ENCODE measurements around the gene PLEKHB2. TPM values are rescaled to one million over a fixed set of nuclear protein-coding genes. Genes with fewer than 3 reads are reported as not detected.

The PLEKHB2 gene
- total RNA-seq, 1 donor, result 79.3 TPM

- no peak overlapping the region for H2AFZ ChIP-seq (ENCODE audit: low read length)
- H3K27ac ChIP-seq (ENCODE audit: low read depth, low read length), result no peak overlapping the region
- TF ChIP-seq CTCF (IDR thresholded peaks at IDR 0.05; ENCODE audit: extremely low read depth, low read depth, low read length), result no peak
- H3K9me3 ChIP-seq (ENCODE audit: low read depth, low read length), result no peaks in the 10 kb centered on the region
- H3K4me3 ChIP-seq (ENCODE audit: insufficient read depth, low read length), result no peak overlapping the region
- no peak overlapping the region for H3K4me2 ChIP-seq (ENCODE audit: insufficient read depth, low read length)
- peaks cover 12% of the 10 kb centered on the region for H3K36me3 ChIP-seq (ENCODE audit: insufficient read depth, low read length)
- DNase-seq (ENCODE audit: insufficient read length, low spot score, missing footprints), result peak; percentile 27
- no peaks in the 10 kb centered on the region for H4K20me1 ChIP-seq (ENCODE audit: insufficient read depth, low read length)
- H3K27me3 ChIP-seq (ENCODE audit: insufficient read depth, low read length), result no peaks in the 10 kb centered on the region
- no peaks in the 10 kb centered on the region for H3K79me2 ChIP-seq (ENCODE audit: insufficient read depth, low read length)
- no peaks in the 10 kb centered on the region for H3K4me1 ChIP-seq (ENCODE audit: insufficient read depth, low read length)
Observed at GRCh38 chr2:131151398-131151797, 46.3 kb downstream of the PLEKHB2 start.

- peak; percentile 82 for DNase-seq (ENCODE audit: insufficient read length, low spot score, missing footprints)
- no peak overlapping the region for H3K4me2 ChIP-seq (ENCODE audit: insufficient read depth, low read length)
- no peaks in the 10 kb centered on the region for H3K79me2 ChIP-seq (ENCODE audit: insufficient read depth, low read length)
- H3K27ac ChIP-seq (ENCODE audit: low read depth, low read length), result no peak overlapping the region
- no peak overlapping the region for H2AFZ ChIP-seq (ENCODE audit: low read length)
- no peaks in the 10 kb centered on the region for H4K20me1 ChIP-seq (ENCODE audit: insufficient read depth, low read length)
- H3K27me3 ChIP-seq (ENCODE audit: insufficient read depth, low read length), result no peaks in the 10 kb centered on the region
- H3K4me3 ChIP-seq (ENCODE audit: insufficient read depth, low read length), result no peak overlapping the region
- peaks cover 12% of the 10 kb centered on the region for H3K36me3 ChIP-seq (ENCODE audit: insufficient read depth, low read length)
- no peak for TF ChIP-seq CTCF (IDR thresholded peaks at IDR 0.05; ENCODE audit: extremely low read depth, low read depth, low read length)
- H3K4me1 ChIP-seq (ENCODE audit: insufficient read depth, low read length), result no peaks in the 10 kb centered on the region
- no peaks in the 10 kb centered on the region for H3K9me3 ChIP-seq (ENCODE audit: low read depth, low read length)
Observed at GRCh38 chr2:131152074-131152473, 46.9 kb downstream of the PLEKHB2 start.

GRCh38 chr2:131153529-131153928, 48.4 kb downstream of the PLEKHB2 start:
- peak; percentile 46 for DNase-seq (ENCODE audit: insufficient read length, low spot score, missing footprints)
- Histone ChIP-seq H3K4me2 (ENCODE audit: insufficient read depth, low read length) (no peak overlapping the region), H3K79me2 (ENCODE audit: insufficient read depth, low read length) (no peaks in the 10 kb centered on the region), H3K9me3 (ENCODE audit: low read depth, low read length) (no peaks in the 10 kb centered on the region), H4K20me1 (ENCODE audit: insufficient read depth, low read length) (no peaks in the 10 kb centered on the region), H3K36me3 (ENCODE audit: insufficient read depth, low read length) (peaks cover 4% of the 10 kb centered on the region), H3K4me3 (ENCODE audit: insufficient read depth, low read length) (no peak overlapping the region), H2AFZ (ENCODE audit: low read length) (peak overlapping the region; percentile 8), H3K27me3 (ENCODE audit: insufficient read depth, low read length) (no peaks in the 10 kb centered on the region), H3K4me1 (ENCODE audit: insufficient read depth, low read length) (no peaks in the 10 kb centered on the region), H3K27ac (ENCODE audit: low read depth, low read length) (no peak overlapping the region)
- TF ChIP-seq CTCF (IDR thresholded peaks at IDR 0.05; ENCODE audit: extremely low read depth, low read depth, low read length), result no peak

- no peaks in the 10 kb centered on the region for H3K9me3 ChIP-seq (ENCODE audit: low read depth, low read length)
- H3K27ac ChIP-seq (ENCODE audit: low read depth, low read length), result no peak overlapping the region
- no peaks in the 10 kb centered on the region for H3K79me2 ChIP-seq (ENCODE audit: insufficient read depth, low read length)
- no peaks in the 10 kb centered on the region for H4K20me1 ChIP-seq (ENCODE audit: insufficient read depth, low read length)
- peak; percentile 86 for TF ChIP-seq CTCF (IDR thresholded peaks at IDR 0.05; ENCODE audit: extremely low read depth, low read depth, low read length)
- no peaks in the 10 kb centered on the region for H3K4me1 ChIP-seq (ENCODE audit: insufficient read depth, low read length)
- H2AFZ ChIP-seq (ENCODE audit: low read length), result peak overlapping the region; percentile 8
- no peaks in the 10 kb centered on the region for H3K27me3 ChIP-seq (ENCODE audit: insufficient read depth, low read length)
- peaks cover 4% of the 10 kb centered on the region for H3K36me3 ChIP-seq (ENCODE audit: insufficient read depth, low read length)
- peak; percentile 96 for DNase-seq (ENCODE audit: insufficient read length, low spot score, missing footprints)
- H3K4me2 ChIP-seq (ENCODE audit: insufficient read depth, low read length), result no peak overlapping the region
- no peak overlapping the region for H3K4me3 ChIP-seq (ENCODE audit: insufficient read depth, low read length)
Observed at GRCh38 chr2:131154071-131154531, 49.0 kb downstream of the PLEKHB2 start.

Data from osteoblast (primary cell).